GM23248 (cell line): ENCODE data around the gene ARSG.
"Not testable (repeated sequence)": the region's sequence is repeated elsewhere in the genome, so short reads cannot be mapped to it uniquely, and the experiment has no call there.

Experiments used
- EZH2 ChIP-seq: fragments of 200-600 bp; sonication (generic); IDR thresholded peaks from 2 replicates; pipeline ENCODE4 v1.6.1; 2018; ENCODE audit warnings: antibody characterized with exemption, mild to moderate bottlenecking; ENCODE audit not compliant: insufficient read depth, poor library complexity, severe bottlenecking
- EZH2phosphoT487 ChIP-seq: fragments of 200-600 bp; sonication (generic); IDR thresholded peaks from 2 replicates; pipeline ENCODE4 v1.6.1; 2018; ENCODE audit warnings: antibody characterized with exemption, moderate library complexity, mild to moderate bottlenecking, low read depth; ENCODE audit not compliant: insufficient read depth

GRCh38 chr17:68259648-68259951 is 31.7 kb upstream of the ARSG start:
- not testable (repeated sequence) for TF ChIP-seq EZH2, EZH2phosphoT487
